ENCODE data around the gene GSK3B. TPM values are rescaled to one million over a fixed set of nuclear protein-coding genes. Genes with fewer than 3 reads are reported as not detected.
A peak's percentile ranks its signal among the peaks of the same experiment; 100 is the strongest.

The GSK3B gene
- total RNA-seq, 3 donors from 2014 or later = 28.3 to 29.2 (median 28.5) TPM

DNA sequence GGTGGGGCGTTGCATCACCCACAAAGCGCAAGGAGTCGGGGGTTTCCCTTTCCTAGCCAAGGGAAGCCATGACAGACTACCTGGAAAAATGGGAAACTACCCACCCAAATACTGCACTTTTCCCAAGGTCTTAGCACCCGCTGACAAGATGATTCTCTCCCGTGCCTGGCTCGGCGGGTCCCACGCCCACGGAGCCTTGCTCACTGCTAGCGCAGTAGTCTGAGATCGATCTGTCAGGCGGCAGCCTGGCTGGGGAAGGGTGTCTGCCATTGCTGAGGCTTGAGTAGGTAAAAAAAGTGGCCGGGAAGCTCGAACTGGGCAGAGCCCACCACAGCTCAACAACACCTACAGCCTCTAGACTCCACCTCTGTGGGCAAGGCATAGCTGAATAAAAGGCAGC lies 112.9 kb downstream of the GSK3B start:
- no peak for DNase-seq
- Mint-ChIP-seq H3K36me3 (ENCODE audit: insufficient read depth) (peaks cover 61% of the 10 kb centered on the region), H3K9me3 (peaks cover 20% of the 10 kb centered on the region), H3K27me3 (ENCODE audit: low read depth) (no peaks in the 10 kb centered on the region), H3K4me1 (ENCODE audit: low read depth) (peaks cover 19% of the 10 kb centered on the region), H3K4me3 (no peak overlapping the region)
- no peak for ATAC-seq

GRCh38 chr3:119978554-119979208 lies 115.6 kb downstream of the GSK3B start:
- DNase-seq (no peak), ATAC-seq (no peak)
- Mint-ChIP-seq H3K4me1 (ENCODE audit: low read depth) (peaks cover 25% of the 10 kb centered on the region), H3K9me3 (no peaks in the 10 kb centered on the region), H3K36me3 (ENCODE audit: insufficient read depth) (peaks cover 42% of the 10 kb centered on the region), H3K27me3 (ENCODE audit: low read depth) (no peaks in the 10 kb centered on the region), H3K4me3 (no peak overlapping the region)

DNA sequence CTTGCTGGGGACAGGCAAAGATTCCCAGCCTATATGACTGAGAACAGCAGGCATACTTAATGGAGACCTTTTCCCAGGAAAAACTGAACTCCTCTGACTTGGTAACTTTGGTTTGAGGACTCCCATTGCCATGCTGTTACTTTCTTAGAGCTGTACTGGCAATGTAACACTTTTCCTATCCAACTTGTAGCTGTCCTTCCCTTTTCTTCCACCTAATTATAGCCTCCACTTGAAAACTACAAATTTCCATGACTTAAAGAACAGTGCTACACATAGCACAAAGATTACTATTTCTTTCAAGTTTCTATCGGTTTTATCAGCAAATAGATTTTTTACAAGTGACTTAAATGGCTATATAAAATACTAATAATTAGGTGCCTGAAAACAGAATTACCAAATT lies 116.9 kb downstream of the GSK3B start:
- peaks cover 25% of the 10 kb centered on the region for H3K4me1 Mint-ChIP-seq (ENCODE audit: low read depth)

GRCh38 chr3:119976214-119976613 lies 118.0 kb downstream of the GSK3B start:
- no peaks in the 10 kb centered on the region for H3K27me3 Mint-ChIP-seq (ENCODE audit: low read depth)
- no peak for DNase-seq
- ATAC-seq = no peak
- H3K4me3 Mint-ChIP-seq = no peak overlapping the region
- no peaks in the 10 kb centered on the region for H3K9me3 Mint-ChIP-seq
- H3K4me1 Mint-ChIP-seq (ENCODE audit: low read depth) = peaks cover 23% of the 10 kb centered on the region
- H3K36me3 Mint-ChIP-seq (ENCODE audit: insufficient read depth) = peaks cover 29% of the 10 kb centered on the region

More for the DNA sequence above, 116.9 kb downstream of the GSK3B start:
- Mint-ChIP-seq H3K27me3 (ENCODE audit: low read depth) (no peaks in the 10 kb centered on the region), H3K36me3 (ENCODE audit: insufficient read depth) (peaks cover 35% of the 10 kb centered on the region), H3K4me3 (no peak overlapping the region), H3K9me3 (no peaks in the 10 kb centered on the region)
- DNase-seq (no peak), ATAC-seq (no peak)

GRCh38 chr3:119974656-119975055 lies 119.6 kb downstream of the GSK3B start:
- Mint-ChIP-seq H3K27me3 (ENCODE audit: low read depth) (no peaks in the 10 kb centered on the region), H3K9me3 (no peaks in the 10 kb centered on the region), H3K36me3 (ENCODE audit: insufficient read depth) (peaks cover 26% of the 10 kb centered on the region), H3K4me3 (no peak overlapping the region), H3K4me1 (ENCODE audit: low read depth) (peaks cover 24% of the 10 kb centered on the region)
- ATAC-seq (no peak), DNase-seq (no peak)

DNA sequence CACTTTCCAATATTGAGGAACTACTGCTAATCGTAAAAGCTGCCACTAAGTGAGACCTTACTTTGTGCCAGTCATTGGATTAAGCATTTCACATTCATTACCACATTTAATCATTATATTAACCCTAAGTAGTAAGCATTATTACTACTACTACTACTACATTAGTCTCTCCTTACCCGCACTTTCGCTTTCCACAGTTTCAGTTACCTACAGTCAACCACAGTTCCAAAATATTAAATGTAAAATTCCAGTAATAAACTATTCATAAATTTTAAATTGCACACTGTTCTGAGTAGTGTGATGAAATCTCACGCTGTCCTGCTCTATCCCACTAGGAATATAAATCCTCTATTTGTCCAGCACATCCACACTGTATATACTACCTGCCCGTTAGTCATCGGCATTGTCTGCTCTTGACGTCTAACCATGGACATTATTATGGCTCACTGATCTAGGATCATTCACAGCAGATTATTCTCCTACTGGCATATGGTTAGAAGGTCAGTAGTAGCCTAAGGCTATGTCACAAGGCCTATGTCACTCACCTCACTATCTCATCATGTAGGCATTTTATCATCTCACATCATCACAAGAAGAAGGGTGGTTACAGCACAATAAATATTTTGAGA lies 121.1 kb downstream of the GSK3B start:
- no peaks in the 10 kb centered on the region for H3K27me3 Mint-ChIP-seq (ENCODE audit: low read depth)
- DNase-seq (no peak), ATAC-seq (no peak)
- H3K9me3 Mint-ChIP-seq = no peaks in the 10 kb centered on the region
- H3K4me1 Mint-ChIP-seq (ENCODE audit: low read depth) = peaks cover 25% of the 10 kb centered on the region
- no peak overlapping the region for H3K4me3 Mint-ChIP-seq
- H3K36me3 Mint-ChIP-seq (ENCODE audit: insufficient read depth) = peaks cover 19% of the 10 kb centered on the region

DNA sequence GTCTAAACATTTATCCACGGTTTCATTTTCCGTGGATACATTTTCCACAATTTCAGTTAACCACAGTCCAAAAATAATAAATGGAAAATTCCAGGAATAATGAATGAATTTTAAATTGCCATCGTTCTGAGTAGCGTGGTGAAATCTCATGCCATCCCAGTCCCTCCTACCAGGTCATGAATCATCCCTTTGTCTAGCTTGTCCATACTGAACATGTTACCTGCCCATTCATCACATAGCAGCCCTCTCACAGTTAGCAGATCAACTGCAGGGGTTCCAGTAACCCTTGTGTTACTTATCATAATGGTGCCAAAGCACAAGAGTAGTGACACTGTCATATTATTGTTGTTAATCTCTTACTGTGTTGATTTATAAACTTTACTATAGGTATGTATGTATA lies 124.5 kb downstream of the GSK3B start:
- no peak for ATAC-seq
- Mint-ChIP-seq H3K4me1 (ENCODE audit: low read depth) (peaks cover 16% of the 10 kb centered on the region), H3K9me3 (no peaks in the 10 kb centered on the region), H3K36me3 (ENCODE audit: insufficient read depth) (peaks cover 9% of the 10 kb centered on the region), H3K27me3 (ENCODE audit: low read depth) (no peaks in the 10 kb centered on the region), H3K4me3 (no peak overlapping the region)
- no peak for DNase-seq

DNA sequence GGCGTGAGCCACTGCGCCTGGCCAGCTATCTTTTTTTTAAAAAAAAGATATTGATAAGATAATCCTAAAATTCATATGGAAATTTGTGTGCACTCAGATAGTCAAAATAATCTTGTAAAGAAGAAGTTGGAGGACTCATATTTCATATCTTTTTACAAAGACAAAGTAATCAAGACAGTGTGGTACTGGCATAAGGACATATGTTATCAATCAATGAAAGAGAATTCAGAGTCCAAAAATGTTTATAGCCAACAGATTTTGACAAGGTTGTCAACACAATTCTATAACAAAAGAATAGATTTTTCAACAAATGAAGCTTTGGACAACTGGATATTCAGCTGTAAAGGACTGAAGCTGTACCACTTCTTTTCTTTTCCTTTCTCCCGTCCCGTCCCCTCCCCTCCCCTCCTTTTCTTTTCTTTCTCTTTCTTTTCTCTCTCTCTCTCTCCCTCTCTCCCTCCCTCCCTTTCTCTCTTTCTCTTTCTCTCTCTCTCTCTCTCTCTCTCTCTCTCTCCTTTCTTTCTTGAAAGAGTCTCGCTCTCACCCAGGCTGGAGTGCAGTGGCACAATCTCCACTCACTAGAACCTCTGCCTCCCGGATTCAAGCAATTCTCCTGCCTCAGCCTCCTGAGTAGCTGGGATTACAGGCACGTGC lies 126.8 kb downstream of the GSK3B start:
- DNase-seq = no peak

DNA sequence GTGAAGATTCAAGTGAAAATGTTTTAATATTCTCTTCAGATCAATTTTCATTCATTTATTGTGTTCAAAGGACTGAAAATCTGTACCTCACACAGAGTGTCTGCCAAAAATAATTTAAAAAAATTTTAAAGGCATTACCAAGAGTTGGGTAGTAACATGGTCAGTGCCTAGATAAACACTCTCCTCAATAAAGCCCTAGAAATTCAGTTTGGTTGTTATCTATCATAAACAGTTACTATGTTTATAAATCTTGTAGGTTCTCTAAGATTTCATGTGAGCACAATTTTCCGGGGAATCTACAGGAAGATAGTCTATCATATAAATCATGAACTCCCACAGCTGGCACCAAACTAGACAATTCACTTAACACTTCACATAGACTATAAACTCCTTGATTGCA lies 128.6 kb downstream of the GSK3B start:
- Mint-ChIP-seq H3K36me3 (ENCODE audit: insufficient read depth) (peaks cover 17% of the 10 kb centered on the region), H3K4me1 (ENCODE audit: low read depth) (peaks cover 28% of the 10 kb centered on the region), H3K27me3 (ENCODE audit: low read depth) (no peaks in the 10 kb centered on the region), H3K9me3 (no peaks in the 10 kb centered on the region), H3K4me3 (no peak overlapping the region)
- no peak for DNase-seq
- no peak for ATAC-seq

More for the DNA sequence above, 126.8 kb downstream of the GSK3B start:
- no peak overlapping the region for H3K4me3 Mint-ChIP-seq
- H3K4me1 Mint-ChIP-seq (ENCODE audit: low read depth) = peaks cover 24% of the 10 kb centered on the region
- no peaks in the 10 kb centered on the region for H3K27me3 Mint-ChIP-seq (ENCODE audit: low read depth)
- no peak for ATAC-seq
- H3K9me3 Mint-ChIP-seq = no peaks in the 10 kb centered on the region
- peaks cover 12% of the 10 kb centered on the region for H3K36me3 Mint-ChIP-seq (ENCODE audit: insufficient read depth)

DNA sequence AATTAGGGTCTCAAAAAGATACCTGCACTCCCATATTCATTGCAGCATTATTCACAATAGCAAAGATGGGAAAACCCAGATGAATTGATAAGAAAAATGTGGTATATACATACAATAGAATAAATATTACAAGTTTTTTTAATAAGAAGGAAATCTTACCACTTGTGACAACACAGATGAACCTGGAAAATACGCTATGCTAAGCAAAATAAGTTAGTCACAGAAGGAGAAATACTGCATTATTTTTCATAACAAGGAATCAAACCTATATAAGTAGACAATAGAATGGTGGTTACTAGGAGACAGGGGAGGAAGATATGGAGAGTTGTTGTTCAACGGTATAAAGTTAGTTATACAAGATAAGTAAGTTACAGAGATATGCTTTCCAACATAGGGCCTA lies 130.0 kb downstream of the GSK3B start:
- ATAC-seq = no peak
- H3K4me3 Mint-ChIP-seq = no peak overlapping the region
- no peaks in the 10 kb centered on the region for H3K27me3 Mint-ChIP-seq (ENCODE audit: low read depth)

DNA sequence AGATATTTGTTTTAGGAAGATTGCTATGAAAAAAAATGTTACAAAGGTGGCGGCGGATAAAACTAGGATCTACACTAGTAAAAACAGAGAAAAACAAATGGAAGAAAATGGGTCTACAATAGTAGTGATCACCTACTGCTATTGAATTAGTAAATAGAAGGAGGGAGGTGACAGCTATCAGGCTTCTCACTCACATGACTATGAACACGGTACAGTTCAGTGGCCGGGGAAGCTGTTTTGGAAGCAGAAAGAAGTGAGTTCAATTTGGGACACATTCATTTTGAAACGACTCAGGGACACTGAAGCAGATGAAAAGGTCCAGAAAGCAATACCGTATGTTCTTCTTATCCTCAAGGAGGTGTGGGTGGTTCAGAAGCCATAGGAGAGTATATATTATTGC lies 138.3 kb downstream of the GSK3B start:
- no peak for ATAC-seq
- Mint-ChIP-seq H3K4me3 (no peak overlapping the region), H3K27me3 (ENCODE audit: low read depth) (no peaks in the 10 kb centered on the region), H3K9me3 (no peaks in the 10 kb centered on the region), H3K36me3 (ENCODE audit: insufficient read depth) (peaks cover 13% of the 10 kb centered on the region), H3K4me1 (ENCODE audit: low read depth) (peaks cover 30% of the 10 kb centered on the region)
- DNase-seq = no peak

More for the DNA sequence above, 130.0 kb downstream of the GSK3B start:
- Mint-ChIP-seq H3K9me3 (no peaks in the 10 kb centered on the region), H3K36me3 (ENCODE audit: insufficient read depth) (peaks cover 17% of the 10 kb centered on the region), H3K4me1 (ENCODE audit: low read depth) (peaks cover 23% of the 10 kb centered on the region)
- no peak for DNase-seq

GRCh38 chr3:119950666-119951325 lies 143.5 kb downstream of the GSK3B start:
- H3K36me3 Mint-ChIP-seq (ENCODE audit: insufficient read depth) = peaks cover 12% of the 10 kb centered on the region
- ATAC-seq = no peak

DNA sequence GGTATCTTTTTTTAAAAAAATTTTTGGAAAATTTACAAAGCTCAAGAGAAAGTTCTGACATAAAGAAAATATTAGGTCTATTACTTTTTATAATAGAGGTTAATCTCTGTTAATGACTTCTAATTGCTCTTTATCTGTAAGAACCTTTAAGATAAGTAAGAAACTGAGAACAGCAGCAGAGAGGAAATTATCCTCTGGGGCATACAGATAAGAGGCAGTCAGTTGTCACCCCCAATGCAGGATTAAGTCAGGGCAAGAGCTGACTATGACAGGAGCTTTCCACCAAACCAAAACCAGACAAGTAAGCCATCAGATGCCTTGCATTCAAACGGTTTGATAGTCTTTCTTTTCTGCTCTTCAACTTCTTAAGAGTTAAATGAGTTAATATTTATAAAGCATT lies 149.0 kb downstream of the GSK3B start:
- ATAC-seq = no peak

More at GRCh38 chr3:119950666-119951325, 143.5 kb downstream of the GSK3B start:
- H3K27me3 Mint-ChIP-seq (ENCODE audit: low read depth) = no peaks in the 10 kb centered on the region
- no peak for DNase-seq
- no peaks in the 10 kb centered on the region for H3K9me3 Mint-ChIP-seq
- no peak overlapping the region for H3K4me3 Mint-ChIP-seq
- peaks cover 30% of the 10 kb centered on the region for H3K4me1 Mint-ChIP-seq (ENCODE audit: low read depth)

DNA sequence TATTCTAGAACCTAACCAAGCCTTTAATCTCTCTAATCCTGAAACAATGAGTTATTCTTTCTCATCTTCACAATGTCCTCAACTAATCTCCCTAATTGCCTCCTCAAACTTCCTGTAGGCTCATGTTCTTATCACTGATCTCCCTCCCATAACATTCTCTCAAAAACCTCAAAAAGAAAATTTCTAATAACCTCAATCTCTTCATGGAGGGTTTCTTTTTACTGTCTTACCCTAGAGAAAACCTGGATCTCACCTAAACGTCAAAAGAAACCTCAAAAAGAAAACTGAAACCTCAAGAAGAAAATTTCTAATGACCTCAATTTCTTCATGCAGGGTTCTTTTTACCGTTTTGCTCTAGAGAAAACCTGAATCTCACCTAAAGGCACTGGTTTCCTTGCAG lies 150.2 kb downstream of the GSK3B start:
- Mint-ChIP-seq H3K9me3 (no peaks in the 10 kb centered on the region), H3K4me3 (no peak overlapping the region), H3K4me1 (ENCODE audit: low read depth) (peaks cover 33% of the 10 kb centered on the region), H3K36me3 (ENCODE audit: insufficient read depth) (peaks cover 10% of the 10 kb centered on the region), H3K27me3 (ENCODE audit: low read depth) (no peaks in the 10 kb centered on the region)
- DNase-seq = no peak
- ATAC-seq = peak in 1 of 2 donors; percentile 46

More for the DNA sequence above, 149.0 kb downstream of the GSK3B start:
- no peak for DNase-seq
- peaks cover 33% of the 10 kb centered on the region for H3K4me1 Mint-ChIP-seq (ENCODE audit: low read depth)
- H3K4me3 Mint-ChIP-seq = no peak overlapping the region
- H3K9me3 Mint-ChIP-seq = no peaks in the 10 kb centered on the region
- H3K27me3 Mint-ChIP-seq (ENCODE audit: low read depth) = no peaks in the 10 kb centered on the region
- H3K36me3 Mint-ChIP-seq (ENCODE audit: insufficient read depth) = peaks cover 11% of the 10 kb centered on the region
